DMS 273 treated with DMSO at 0.1 percent for 48 hours (cell line): Measurements from ENCODE around the gene PAN2.
"Not testable (repeated sequence)": the region's sequence is repeated elsewhere in the genome, so short reads cannot be mapped to it uniquely, and the experiment has no call there.

Experiments
- DNase-seq: peaks from one replicate; lab custom pipeline; 2025; lab: John Stamatoyannopoulos, UW

Gene PAN2

GRCh38 chr12:56333679-56334489 lies at the start of gene PAN2:
TSS of gene PAN2 (minus strand) at chr12:56334000. CDS start at chr12:56333094, 906 bp downstream.
- peak; percentile 87 for DNase-seq

GRCh38 chr12:56382611-56383010 lies 48.8 kb upstream of the PAN2 start:
- DNase-seq, result no peak

- DNase-seq, result no peak
Measured at GRCh38 chr12:56377989-56378316, 44.2 kb upstream of the PAN2 start.

- no peak for DNase-seq
Measured at GRCh38 chr12:56377310-56377988, 43.6 kb upstream of the PAN2 start.

GRCh38 chr12:56375598-56376434 lies 42.0 kb upstream of the PAN2 start:
- no peak for DNase-seq

- DNase-seq, result no peak
Measured at GRCh38 chr12:56374726-56375597, 41.2 kb upstream of the PAN2 start.

DNA sequence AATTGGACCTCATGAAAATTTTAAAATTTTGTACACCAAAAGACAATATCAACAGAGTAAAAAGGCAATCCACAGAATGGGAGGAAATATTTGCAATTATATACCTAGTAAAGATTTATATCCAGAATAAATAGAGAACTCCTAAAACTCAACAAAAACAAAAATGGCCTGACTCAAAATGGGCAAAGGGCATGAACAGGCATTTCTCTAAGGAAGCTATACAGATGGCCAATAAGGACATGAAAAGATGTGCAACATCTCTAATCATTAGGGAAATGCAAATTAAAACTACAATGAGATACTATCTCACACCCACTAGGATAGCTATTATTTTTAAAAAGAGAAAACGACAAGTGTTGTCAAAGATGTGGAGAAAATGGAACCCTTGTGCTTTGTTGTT lies 39.7 kb upstream of the PAN2 start:
- no peak for DNase-seq

GRCh38 chr12:56366948-56367347 lies 33.1 kb upstream of the PAN2 start:
- DNase-seq, result no peak

DNA sequence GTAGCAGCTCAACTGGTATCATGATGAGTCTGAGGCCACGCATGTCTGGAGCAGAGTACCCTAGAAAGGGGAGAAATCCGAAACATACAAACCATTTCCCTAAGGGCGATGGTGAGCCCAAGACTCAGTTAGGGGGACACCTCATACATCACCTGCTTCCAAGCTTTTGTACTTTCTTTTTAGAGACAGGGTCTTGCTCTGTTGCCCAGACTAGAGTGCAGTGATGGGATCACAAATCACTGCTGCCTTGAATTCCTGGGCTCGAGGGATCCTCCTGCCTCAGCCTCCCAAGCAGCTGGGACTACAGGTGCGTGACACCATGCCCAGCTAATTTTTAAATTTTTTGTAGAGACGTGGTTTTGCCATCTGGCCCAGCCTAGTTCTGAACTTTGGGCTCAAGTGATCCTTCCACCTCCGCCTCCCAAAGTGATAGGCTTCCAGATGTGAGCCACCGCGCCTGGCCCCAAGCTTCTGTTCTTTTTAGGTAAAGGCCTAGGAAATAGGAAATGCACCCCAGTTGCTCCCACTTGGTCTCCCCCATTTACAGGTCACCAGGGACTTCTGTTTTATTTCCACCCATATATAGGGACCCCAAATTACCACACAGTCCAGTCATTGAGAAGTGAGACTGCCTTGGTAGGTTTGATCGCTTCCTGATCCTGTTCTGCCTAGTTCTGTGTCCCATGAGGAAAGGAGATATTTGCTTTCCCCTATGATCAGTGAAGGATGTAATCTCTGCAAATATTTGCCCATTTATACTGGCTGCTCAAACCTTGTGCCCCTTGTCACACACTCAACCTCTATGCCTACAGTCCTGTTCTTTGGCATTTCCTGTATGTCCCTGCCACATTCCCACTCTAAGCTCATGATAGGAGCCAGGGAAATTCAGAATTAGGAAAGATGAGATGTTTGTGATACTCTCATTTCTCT lies 28.6 kb upstream of the PAN2 start, which contains the start of gene APOF:
TSS of gene APOF (minus strand) at position 728 of the 930 bp plus-strand sequence. CDS start at position 616, 112 bp downstream.
- no peak for DNase-seq

DNA sequence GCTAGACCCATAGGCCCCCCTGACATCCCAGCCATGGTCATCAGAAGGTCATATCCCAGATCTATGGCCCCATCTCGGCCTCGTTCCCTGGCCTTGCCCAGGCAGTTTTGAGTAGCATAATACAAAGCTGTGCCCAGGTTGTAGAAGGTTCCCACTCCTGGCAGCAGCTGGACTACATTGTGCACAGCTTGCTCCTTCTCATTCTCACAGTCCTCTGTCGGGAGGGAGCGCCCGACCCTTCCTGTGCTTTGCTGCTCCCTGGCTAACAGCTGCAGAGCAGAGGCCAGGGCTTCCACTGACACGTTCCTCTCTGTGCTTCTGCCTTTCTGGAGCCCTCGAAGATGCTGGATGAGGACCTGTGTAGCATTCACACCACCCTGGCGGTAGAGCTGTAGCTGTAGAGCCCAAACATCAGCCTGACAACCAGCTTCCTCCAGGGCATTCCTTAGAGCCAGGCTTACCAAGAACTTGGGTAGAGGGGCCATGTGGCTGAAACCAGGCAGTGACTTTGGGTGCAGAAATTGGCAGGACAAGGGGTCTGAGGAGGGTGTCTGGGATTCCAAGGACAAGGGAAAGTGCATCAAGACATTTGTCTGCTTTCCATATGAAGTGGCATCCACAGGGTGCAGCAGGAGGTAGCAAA lies 27.8 kb upstream of the PAN2 start:
- DNase-seq, result no peak

DNA sequence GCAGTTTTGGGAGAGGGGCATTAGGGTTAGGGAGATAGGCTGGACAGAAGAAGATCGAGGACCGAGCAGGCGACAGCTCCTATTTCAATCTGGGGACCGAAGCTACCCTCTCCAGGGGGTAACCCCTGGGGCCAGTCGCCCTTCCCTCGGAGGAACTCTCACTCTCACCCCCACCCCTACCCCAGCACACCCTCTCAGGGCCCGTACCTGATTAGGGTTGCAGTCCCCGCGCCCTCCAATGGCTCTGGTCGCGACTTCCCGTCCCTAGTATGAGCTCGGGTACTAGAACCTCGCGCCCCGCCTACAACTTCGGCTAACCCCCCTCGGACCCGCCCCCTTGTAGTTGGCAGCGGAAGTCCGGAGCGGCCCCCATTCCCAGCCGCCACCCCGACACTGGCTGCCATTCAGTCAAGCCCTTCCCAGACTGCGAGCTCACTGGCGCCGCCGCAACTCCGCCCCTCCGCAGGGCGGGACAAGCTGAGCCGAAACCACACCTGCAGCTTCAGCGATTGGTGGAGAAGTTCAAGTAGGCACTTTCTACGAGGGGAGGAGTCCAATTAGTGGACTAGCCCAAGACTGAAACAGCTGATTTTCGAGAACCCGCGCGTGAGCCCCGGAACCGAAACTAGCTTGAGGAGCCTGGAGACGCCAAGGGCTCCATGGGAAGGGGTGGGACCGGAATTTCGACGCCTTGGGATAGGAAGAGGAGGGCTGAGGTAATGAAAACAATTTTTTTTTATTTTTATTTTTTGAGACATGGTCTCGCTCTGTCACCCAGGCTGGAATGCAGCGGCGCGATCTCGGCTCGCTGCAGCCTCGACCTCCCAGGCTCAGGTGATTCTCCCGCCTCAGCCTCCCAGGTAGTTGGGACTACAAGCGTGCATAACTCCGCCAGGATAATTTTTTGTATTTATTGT lies 26.3 kb upstream of the PAN2 start, which contains the start of gene STAT2:
TSS of gene STAT2 (minus strand) at position 257 of the 917 bp plus-strand sequence. CDS start 3,536 bp downstream, outside the sequence.
- DNase-seq, result peak; percentile 94

DNA sequence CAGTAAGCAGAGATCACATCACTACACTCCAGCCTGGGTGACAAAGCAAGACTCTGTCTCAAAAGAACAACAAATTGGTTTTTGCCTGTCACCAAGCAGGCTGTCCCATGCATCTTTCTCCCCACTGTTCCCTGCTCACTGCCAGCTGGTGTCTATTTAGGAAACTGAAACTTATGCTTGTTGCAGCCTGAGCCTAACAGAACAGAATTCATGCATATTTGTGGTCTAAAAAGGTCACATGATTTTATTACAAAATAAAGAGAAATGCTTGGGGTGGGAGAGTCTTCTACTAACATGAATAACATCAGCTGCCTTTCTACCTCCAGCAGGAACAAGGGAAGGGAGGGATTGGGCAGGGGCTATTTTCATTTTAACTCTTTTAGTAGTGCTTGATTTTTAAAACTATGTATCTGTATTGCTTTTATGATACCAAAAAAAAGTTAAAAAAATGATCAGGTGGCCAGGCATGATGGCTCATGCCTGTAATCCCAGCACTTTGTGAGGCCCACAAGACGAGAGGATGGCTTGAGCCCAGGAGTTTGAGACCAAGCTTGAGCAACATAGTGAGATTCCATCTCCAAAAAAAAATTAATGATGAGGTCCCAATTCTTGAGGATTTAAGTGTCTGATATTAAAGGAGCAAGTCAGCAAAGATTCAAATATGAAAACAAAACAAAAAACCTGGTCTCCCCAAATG lies 25.2 kb upstream of the PAN2 start:
- DNase-seq, result no peak

DNA sequence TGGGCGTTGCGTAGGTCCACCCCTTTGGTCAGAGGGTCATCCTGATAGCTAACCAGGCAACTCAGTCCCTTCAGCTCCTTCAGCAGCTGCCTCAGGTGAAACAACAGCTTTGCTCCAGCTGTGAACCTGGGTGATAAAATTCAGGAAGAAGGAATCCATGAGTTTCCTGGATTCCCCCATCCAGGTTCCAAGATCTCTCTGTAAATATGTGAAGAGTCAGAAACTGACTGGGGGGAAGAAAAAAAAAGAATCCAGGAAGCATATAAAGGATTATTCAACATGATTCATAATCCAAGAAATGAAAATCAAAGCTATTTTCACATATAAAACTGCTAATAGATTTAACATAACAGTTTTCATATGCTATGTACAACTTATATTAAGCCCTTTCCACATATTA lies 17.5 kb upstream of the PAN2 start:
- no peak for DNase-seq

- no peak for DNase-seq
Measured at GRCh38 chr12:56350662-56351061, 16.9 kb upstream of the PAN2 start.

- DNase-seq, result no peak
Measured at GRCh38 chr12:56348776-56349175, 15.0 kb upstream of the PAN2 start.

DNA sequence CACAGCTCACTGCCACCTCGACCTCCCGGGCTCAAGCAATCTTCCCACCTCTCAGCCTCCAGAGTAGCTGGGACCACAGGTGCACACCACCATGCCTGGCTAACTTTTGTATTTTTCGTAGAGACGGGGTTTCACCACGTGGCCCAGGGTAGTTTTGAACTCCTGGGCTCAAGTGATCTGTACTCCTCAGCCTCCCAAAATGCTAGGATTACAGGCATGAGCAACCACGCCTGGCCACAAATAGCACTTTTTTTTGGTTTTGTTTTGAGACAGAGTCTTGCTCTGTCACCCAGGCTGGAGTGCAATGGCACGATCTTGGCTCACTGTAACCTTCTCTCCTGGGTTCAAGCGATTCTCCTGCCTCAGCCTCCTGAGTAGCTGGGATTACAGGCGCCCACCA lies 13.5 kb upstream of the PAN2 start:
- DNase-seq, result not testable (repeated sequence)

- no peak for DNase-seq
Measured at GRCh38 chr12:56346675-56347074, 12.9 kb upstream of the PAN2 start.

GRCh38 chr12:56342290-56342689 lies 8.5 kb upstream of the PAN2 start:
- DNase-seq, result not testable (repeated sequence)
